H9 (cell line): Measurements from ENCODE around the gene SOCS7. TPM values are rescaled to one million over a fixed set of nuclear protein-coding genes. Genes with fewer than 3 reads are reported as not detected.
A peak's percentile ranks its signal among the peaks of the same experiment; 100 is the strongest.

Source experiments
- DNase-seq: peaks from one replicate; pipeline ENCODE4 v3.0.0-alpha.2; 2017
- H2AFZ ChIP-seq: one replicate; pipeline ENCODE4 v1.6.1; 2013; ENCODE audit warnings: mild to moderate bottlenecking, low read length, control low read depth, moderate library complexity
- H2AK5ac ChIP-seq: 2 replicates; pipeline ENCODE4 v1.6.1; 2013; ENCODE audit warnings: low read length, control low read depth, mixed read lengths; ENCODE audit not compliant: insufficient read length
- H2BK120ac ChIP-seq: one replicate; pipeline ENCODE4 v1.6.1; 2013; ENCODE audit warnings: low read depth, mild to moderate bottlenecking, low read length, control low read depth, inconsistent platforms; ENCODE audit not compliant: poor library complexity, severe bottlenecking
- H2BK12ac ChIP-seq: 2 replicates; pipeline ENCODE4 v1.6.1; 2013; ENCODE audit warnings: low read length, control low read depth, mixed read lengths, low read depth; ENCODE audit not compliant: insufficient read length
- H2BK15ac ChIP-seq: 2 replicates; pipeline ENCODE4 v1.6.1; 2013; ENCODE audit warnings: low read depth, low read length, control low read depth
- H2BK20ac ChIP-seq: one replicate; pipeline ENCODE4 v1.6.1; 2013; ENCODE audit warnings: low read depth, mild to moderate bottlenecking, low read length, control low read depth, inconsistent platforms; ENCODE audit not compliant: poor library complexity, severe bottlenecking
- H2BK5ac ChIP-seq: 2 replicates; pipeline ENCODE4 v1.6.1; 2013; ENCODE audit warnings: low read length, control low read depth, mixed read lengths; ENCODE audit not compliant: insufficient read length
- H3K14ac ChIP-seq: 2 replicates; pipeline ENCODE4 v1.6.1; 2013; ENCODE audit warnings: low read length, control low read depth; ENCODE audit not compliant: insufficient read depth
- H3K18ac ChIP-seq: 2 replicates; pipeline ENCODE4 v1.6.1; 2013; ENCODE audit warnings: low read depth, mild to moderate bottlenecking, mixed read lengths, low read length, control low read depth; ENCODE audit not compliant: insufficient read length
- H3K23ac ChIP-seq: 2 replicates; pipeline ENCODE4 v1.6.1; 2013; ENCODE audit warnings: low read length, control low read depth, mixed read lengths, low read depth; ENCODE audit not compliant: insufficient read length
- H3K23me2 ChIP-seq: 2 replicates; pipeline ENCODE4 v1.6.1; 2013; ENCODE audit warnings: low read depth, mild to moderate bottlenecking, mixed read lengths, low read length, control low read depth; ENCODE audit not compliant: insufficient read length, poor library complexity, severe bottlenecking
- H3K27ac ChIP-seq: 2 replicates; pipeline ENCODE4 v1.5.1; 2013; ENCODE audit warnings: low read length, control low read depth, mixed read lengths, low read depth; ENCODE audit not compliant: insufficient read length
- H3K27me3 ChIP-seq: 2 replicates; pipeline ENCODE4 v1.6.1; 2013; ENCODE audit warnings: low read length, control low read depth, inconsistent platforms; ENCODE audit not compliant: insufficient read depth
- H3K4ac ChIP-seq: 2 replicates; pipeline ENCODE4 v1.6.1; 2013; ENCODE audit warnings: low read depth, mild to moderate bottlenecking, control low read depth, inconsistent platforms, low read length, moderate library complexity
- H3K4me1 ChIP-seq: 2 replicates; pipeline ENCODE4 v1.6.1; 2013; ENCODE audit warnings: low read length, control low read depth, inconsistent platforms; ENCODE audit not compliant: insufficient read depth
- H3K4me2 ChIP-seq: 2 replicates; pipeline ENCODE4 v1.6.1; 2013; ENCODE audit warnings: low read length, control low read depth, mixed read lengths; ENCODE audit not compliant: insufficient read length, insufficient read depth
- H3K56ac ChIP-seq: 2 replicates; pipeline ENCODE4 v1.6.1; 2013; ENCODE audit warnings: low read depth, mild to moderate bottlenecking, mixed read lengths, low read length, control low read depth; ENCODE audit not compliant: insufficient read length
- H3K79me1 ChIP-seq: 2 replicates; pipeline ENCODE4 v1.6.1; 2013; ENCODE audit warnings: low read depth, mild to moderate bottlenecking, moderate library complexity, low read length, control low read depth, inconsistent platforms; ENCODE audit not compliant: insufficient read depth, poor library complexity, severe bottlenecking
- H3K79me2 ChIP-seq: 2 replicates; pipeline ENCODE4 v1.6.1; 2013; ENCODE audit warnings: low read length, control low read depth, inconsistent platforms; ENCODE audit not compliant: insufficient read depth
- H3K9ac ChIP-seq: 2 replicates; pipeline ENCODE4 v1.6.1; 2013; ENCODE audit warnings: low read length, control low read depth, mixed read lengths; ENCODE audit not compliant: insufficient read length; ENCODE audit errors: extremely low read depth
- H3K9me3 ChIP-seq: one replicate; pipeline ENCODE4 v1.6.1; 2013; ENCODE audit warnings: low read depth, low read length, inconsistent platforms; ENCODE audit not compliant: control insufficient read depth
- H3T11ph ChIP-seq: one replicate; pipeline ENCODE4 v1.6.1; 2013; ENCODE audit warnings: mild to moderate bottlenecking, low read length, control low read depth, inconsistent platforms
- H4K20me1 ChIP-seq: one replicate; pipeline ENCODE4 v1.6.1; 2013; ENCODE audit not compliant: control insufficient read depth, insufficient read length, insufficient read depth
- H4K5ac ChIP-seq: 2 replicates; pipeline ENCODE4 v1.6.1; 2013; ENCODE audit warnings: low read depth, mild to moderate bottlenecking, mixed read lengths, low read length, control low read depth; ENCODE audit not compliant: insufficient read length
- H4K8ac ChIP-seq: replicated peaks from 2 replicates; pipeline ENCODE4 v1.6.1; 2013; ENCODE audit warnings: low read length, control low read depth, mixed read lengths, low read depth; ENCODE audit not compliant: insufficient read length
- H4K91ac ChIP-seq: 2 replicates; pipeline ENCODE4 v1.6.1; 2013; ENCODE audit warnings: low read depth, mild to moderate bottlenecking, moderate library complexity, mixed read lengths, low read length, control low read depth; ENCODE audit not compliant: insufficient read length
- H3K27ac Mint-ChIP-seq, 3 experiments: 2 replicates in 2 of 3; 3 replicates in 1 of 3; pipeline ENCODE4 v1.8.0; 2020 to 2021; ENCODE audit warnings: mixed read lengths in 3 of 3, mild to moderate bottlenecking in 1 of 3, moderate library complexity in 1 of 3
- H3K27me3 Mint-ChIP-seq: 2 replicates; pipeline ENCODE4 v1.8.0; 2021; ENCODE audit warnings: low read depth, mild to moderate bottlenecking, moderate library complexity, mixed read lengths
- H3K36me3 Mint-ChIP-seq, 3 experiments: 2 replicates in 2 of 3; 3 replicates in 1 of 3; pipeline ENCODE4 v1.8.0; 2020 to 2021; ENCODE audit warnings: low read depth in 3 of 3, mixed read lengths in 3 of 3; ENCODE audit not compliant: insufficient read depth in 1 of 3
- H3K4me1 Mint-ChIP-seq, 2 experiments: 2 replicates each; pipeline ENCODE4 v1.8.0; 2020; ENCODE audit warnings: mixed read lengths in 2 of 2
- H3K4me3 Mint-ChIP-seq, 2 experiments: 2 replicates in 1 of 2; 3 replicates in 1 of 2; pipeline ENCODE4 v1.8.0; 2020 to 2021; ENCODE audit warnings: mild to moderate bottlenecking in 2 of 2, mixed read lengths in 2 of 2, moderate library complexity in 1 of 2
- H3K9me3 Mint-ChIP-seq, 2 experiments: 2 replicates in 1 of 2; 3 replicates in 1 of 2; pipeline ENCODE4 v1.8.0; 2020; ENCODE audit warnings: mild to moderate bottlenecking in 2 of 2, mixed read lengths in 2 of 2, moderate library complexity in 1 of 2
- CTCF ChIP-seq: fragments of 200-600 bp; sonication (generic); conservative IDR thresholded peaks from 3 replicates; pipeline ENCODE4 v1.8.0; 2021; ENCODE audit warnings: antibody characterized with exemption, mild to moderate bottlenecking
- WGBS: extraction: QIAGEN DNeasy Blood & Tissue Kit; methylation state at CpG from one replicate; pipeline ENCODE4 v1.1.7; 2013; ENCODE audit warnings: missing lambda C conversion rate, low lambda C conversion rate, mixed read lengths; ENCODE audit not compliant: insufficient read length; ENCODE audit errors: extremely low coverage; 5-methylcytosine and 5-hydroxymethylcytosine counted together
- total RNA-seq: library from RNA; stranded (reverse); gene quantifications from 2 replicates; pipeline ENCODE4 v1.2.1, GENCODE V29; 2021

Gene SOCS7
- total RNA-seq, 1 experiment from 2014 or later, result 31.0 TPM

GRCh38 chr17:38320482-38320881 is 31.2 kb upstream of the SOCS7 start:
- H2AK5ac ChIP-seq, result no peak overlapping the region

More at GRCh38 chr17:38320482-38320881, 31.2 kb upstream of the SOCS7 start:
- Histone ChIP-seq H3K27ac (no peak overlapping the region), H3T11ph (no peak overlapping the region), H2BK12ac (no peak overlapping the region), H4K91ac (no peak overlapping the region), H2BK20ac (no peak overlapping the region), H3K4me1 (peaks cover 3% of the 10 kb centered on the region; the same call in 1 of the 2 replicates), H3K9ac (no peak overlapping the region), H3K79me1 (no peaks in the 10 kb centered on the region), H3K18ac (no peak overlapping the region), H2BK5ac (no peak overlapping the region), H3K4ac (no peak overlapping the region), H3K9me3 (no peaks in the 10 kb centered on the region), H4K8ac (no peak overlapping the region), H3K79me2 (no peaks in the 10 kb centered on the region), H3K27me3 (no peaks in the 10 kb centered on the region), H3K56ac (no peak overlapping the region), H4K20me1 (no peaks in the 10 kb centered on the region), H3K23ac (no peak overlapping the region), H3K14ac (no peak overlapping the region), H3K4me2 (no peak overlapping the region), H2AFZ (no peak overlapping the region), H3K23me2 (no peaks in the 10 kb centered on the region), H2BK15ac (no peak overlapping the region), H4K5ac (no peak overlapping the region), H2BK120ac (no peak overlapping the region)
- no peaks in the 10 kb centered on the region for H3K9me3 Mint-ChIP-seq
- TF ChIP-seq CTCF, result no peak
- H3K36me3 Mint-ChIP-seq, result peaks cover 24 to 62% (median 41%) of the 10 kb centered on the region in 3 experiments; a peak in 6 of 7 replicates
- no peak for DNase-seq
- peak overlapping the region in 1 of 3 experiments; percentile 24; a peak in 2 of 7 replicates for H3K27ac Mint-ChIP-seq
- no peaks in the 10 kb centered on the region for H3K27me3 Mint-ChIP-seq
- no CpG with 5 or more reads among the region's 10 CpGs for WGBS
- H3K4me3 Mint-ChIP-seq, result no peak overlapping the region
- H3K4me1 Mint-ChIP-seq, result peaks cover 13% of the 10 kb centered on the region in 2 experiments
